HL-60 (cell line): ENCODE measurements around the gene LRRC32.

ENCODE experiments used
- DNase-seq, 2 experiments: peaks; one replicate each; pipeline ENCODE4 v3.0.0-alpha.2; 2010 to 2020; ENCODE audit warnings: low read depth in 1 of 2, low spot score in 1 of 2
- H3K27ac ChIP-seq: fragments of 250-450 bp; sonication (Bioruptor Pico); replicated peaks from 2 replicates; pipeline ENCODE4 v1.5.1; 2020; ENCODE audit warnings: mild to moderate bottlenecking, moderate library complexity
- H3K27me3 ChIP-seq: fragments of 250-450 bp; sonication (Bioruptor Pico); 2 replicates; pipeline ENCODE4 v1.5.1; 2021; ENCODE audit warnings: mild to moderate bottlenecking, moderate library complexity; ENCODE audit not compliant: insufficient read depth, poor library complexity, severe bottlenecking
- H3K4me3 ChIP-seq: replicated peaks from 2 replicates; pipeline ENCODE4 v1.5.1; 2011; ENCODE audit warnings: mild to moderate bottlenecking, control low read depth, low read length; ENCODE audit not compliant: insufficient read depth
- CTCF ChIP-seq: IDR thresholded peaks from one replicate; pipeline ENCODE4 v1.5.1; 2011; ENCODE audit warnings: low read length, control low read depth, inconsistent platforms; ENCODE audit not compliant: insufficient read depth
- GABPA ChIP-seq: IDR thresholded peaks from 2 replicates; pipeline ENCODE4 v1.6.1; 2012; ENCODE audit warnings: low read depth
- POLR2AphosphoS5 ChIP-seq: IDR thresholded peaks from 2 replicates; pipeline ENCODE4 v1.6.1; 2012; ENCODE audit warnings: low read depth
- REST ChIP-seq: IDR thresholded peaks from 2 replicates; pipeline ENCODE4 v1.6.1; 2012; ENCODE audit warnings: low read depth; ENCODE audit not compliant: insufficient replicate concordance
- SPI1 ChIP-seq: IDR thresholded peaks from 2 replicates; pipeline ENCODE4 v1.6.1; 2012; ENCODE audit warnings: low read depth, mild to moderate bottlenecking, borderline replicate concordance

LRRC32 gene

GRCh38 chr11:76708972-76709660 is 38.6 kb upstream of the LRRC32 start:
- no peak for DNase-seq
- Histone ChIP-seq H3K4me3 (no peak overlapping the region), H3K27me3 (no peaks in the 10 kb centered on the region), H3K27ac (no peak overlapping the region)
- TF ChIP-seq CTCF, result no peak
- no peak for TF ChIP-seq POLR2AphosphoS5
- no peak for TF ChIP-seq REST
- TF ChIP-seq GABPA, result no peak

- no peak overlapping the region for H3K4me3 ChIP-seq
- no peak for DNase-seq
- TF ChIP-seq CTCF, result no peak
- no peak for TF ChIP-seq REST
- no peak for TF ChIP-seq POLR2AphosphoS5
- no peak for TF ChIP-seq GABPA
- TF ChIP-seq SPI1, result no peak
- no peaks in the 10 kb centered on the region for H3K27me3 ChIP-seq
- H3K27ac ChIP-seq, result no peak overlapping the region
Measured at GRCh38 chr11:76707293-76707825, 36.8 kb upstream of the LRRC32 start.

GRCh38 chr11:76706667-76707066 is 36.1 kb upstream of the LRRC32 start:
- no peak overlapping the region for H3K4me3 ChIP-seq
- TF ChIP-seq CTCF (no peak), POLR2AphosphoS5 (no peak), SPI1 (no peak), GABPA (no peak), REST (no peak)
- H3K27ac ChIP-seq, result no peak overlapping the region
- H3K27me3 ChIP-seq, result no peaks in the 10 kb centered on the region
- no peak for DNase-seq
